WTC11 (cell line): ENCODE data around the gene F2R. TPM values are rescaled to one million over a fixed set of nuclear protein-coding genes. Genes with fewer than 3 reads are reported as not detected.
A peak's percentile ranks its signal among the peaks of the same experiment; 100 is the strongest.

Experiments
- ATAC-seq: fragments of 200-7000 bp; cut with Tn5 transposase; 2 replicates; pipeline ENCODE4 v1.10.0; 2021; ENCODE audit warnings: mild to moderate bottlenecking, moderate library complexity
- CTCF ChIA-PET: fragments of 300-600 bp; sonication (Branson Sonifier 250); formaldehyde crosslinking; loops from one replicate; lab custom pipeline; 2021; ENCODE audit warnings: antibody characterized with exemption; lab: Charles Lee
- POLR2A ChIA-PET: fragments of 350-600 bp; sonication (Branson Sonifier 250); formaldehyde crosslinking; loops from one replicate; lab custom pipeline; 2021; ENCODE audit warnings: antibody characterized with exemption; lab: Charles Lee
- DNase-seq: peaks from one replicate; pipeline ENCODE4 v3.0.0; 2021; ENCODE audit warnings: low spot score
- H3K27ac Mint-ChIP-seq: 2 replicates; pipeline ENCODE4 v1.8.0; 2021; ENCODE audit warnings: mixed read lengths
- H3K27me3 Mint-ChIP-seq: 2 replicates; pipeline ENCODE4 v1.8.0; 2021; ENCODE audit warnings: low read depth, mild to moderate bottlenecking, moderate library complexity, mixed read lengths
- H3K36me3 Mint-ChIP-seq: 2 replicates; pipeline ENCODE4 v1.8.0; 2021; ENCODE audit warnings: mixed read lengths
- H3K4me1 Mint-ChIP-seq: 2 replicates; pipeline ENCODE4 v1.8.0; 2022; ENCODE audit warnings: mixed read lengths
- H3K4me3 Mint-ChIP-seq: 2 replicates; pipeline ENCODE4 v1.8.0; 2021; ENCODE audit warnings: mild to moderate bottlenecking, moderate library complexity, mixed read lengths
- H3K9me3 Mint-ChIP-seq: 2 replicates; pipeline ENCODE4 v1.8.0; 2021; ENCODE audit warnings: mixed read lengths
- CBFB ChIP-seq: sonication (generic); formaldehyde crosslinking; IDR thresholded peaks from 2 replicates; pipeline ENCODE4 v1.8.1; 2022; ENCODE audit warnings: mild to moderate bottlenecking, low read depth, missing genetic modification reagents
- CDX4 ChIP-seq: fragments of 250-450 bp; sonication (Bioruptor Pico); IDR thresholded peaks from 2 replicates; pipeline ENCODE4 v1.9.0; 2021; ENCODE audit warnings: moderate library complexity, mild to moderate bottlenecking, inconsistent platforms, borderline replicate concordance
- EMX1 ChIP-seq: fragments of 250-450 bp; sonication (Bioruptor Pico); IDR thresholded peaks from 2 replicates; pipeline ENCODE4 v1.8.0; 2021; ENCODE audit warnings: mild to moderate bottlenecking
- ETV6 ChIP-seq: sonication (generic); formaldehyde crosslinking; IDR thresholded peaks from 2 replicates; pipeline ENCODE4 v1.8.1; 2022; ENCODE audit warnings: mild to moderate bottlenecking, missing genetic modification reagents
- GTF2I ChIP-seq: fragments of 250-450 bp; sonication (Bioruptor Pico); conservative IDR thresholded peaks from 2 replicates; pipeline ENCODE4 v1.4.0; 2021; ENCODE audit warnings: mild to moderate bottlenecking
- JAZF1 ChIP-seq: fragments of 250-450 bp; sonication (Bioruptor Pico); IDR thresholded peaks from 2 replicates; pipeline ENCODE4 v1.9.0; 2021; ENCODE audit warnings: moderate library complexity, mild to moderate bottlenecking, inconsistent platforms
- MYBL2 ChIP-seq: sonication (generic); formaldehyde crosslinking; IDR thresholded peaks from 2 replicates; pipeline ENCODE4 v1.8.1; 2023; ENCODE audit warnings: mild to moderate bottlenecking, moderate library complexity, missing genetic modification reagents
- NFATC4 ChIP-seq: fragments of 250-450 bp; sonication (Bioruptor Pico); IDR thresholded peaks from 2 replicates; pipeline ENCODE4 v1.9.0; 2021; ENCODE audit warnings: mild to moderate bottlenecking
- NFE2L1 ChIP-seq: sonication (generic); formaldehyde crosslinking; IDR thresholded peaks from 2 replicates; pipeline ENCODE4 v1.8.1; 2023; ENCODE audit warnings: missing genetic modification reagents
- NR1H2 ChIP-seq: sonication (generic); formaldehyde crosslinking; IDR thresholded peaks from 2 replicates; pipeline ENCODE4 v1.9.0; 2021; ENCODE audit warnings: mild to moderate bottlenecking, moderate library complexity, missing genetic modification reagents
- NR2C2 ChIP-seq: sonication (generic); formaldehyde crosslinking; IDR thresholded peaks from 2 replicates; pipeline ENCODE4 v1.8.0; 2022; ENCODE audit warnings: mild to moderate bottlenecking, missing genetic modification reagents
- SMAD4 ChIP-seq: sonication (generic); formaldehyde crosslinking; IDR thresholded peaks from 2 replicates; pipeline ENCODE4 v1.8.0; 2022; ENCODE audit warnings: mild to moderate bottlenecking, missing genetic modification reagents
- SP1 ChIP-seq: sonication (generic); formaldehyde crosslinking; conservative IDR thresholded peaks from 2 replicates; pipeline ENCODE4 v1.8.1; 2022; ENCODE audit warnings: missing genetic modification reagents
- TEAD4 ChIP-seq: sonication (generic); formaldehyde crosslinking; IDR thresholded peaks from 2 replicates; pipeline ENCODE4 v1.8.0; 2022; ENCODE audit warnings: mild to moderate bottlenecking, missing genetic modification reagents
- TP53 ChIP-seq: sonication (generic); formaldehyde crosslinking; IDR thresholded peaks from 2 replicates; pipeline ENCODE4 v1.8.1; 2023; ENCODE audit warnings: mild to moderate bottlenecking, missing genetic modification reagents
- ZNF317 ChIP-seq: sonication (generic); formaldehyde crosslinking; IDR thresholded peaks from 2 replicates; pipeline ENCODE4 v1.8.1; 2023; ENCODE audit warnings: low read depth, mild to moderate bottlenecking, moderate library complexity, missing genetic modification reagents, borderline replicate concordance
- ZNF512 ChIP-seq: sonication (generic); formaldehyde crosslinking; IDR thresholded peaks from 2 replicates; pipeline ENCODE4 v1.8.1; 2022; ENCODE audit warnings: missing genetic modification reagents, borderline replicate concordance
- total RNA-seq: library from RNA; stranded (reverse); gene quantifications from 3 replicates; pipeline ENCODE4 v1.2.3, GENCODE V29; 2021
- TF ChIP-seq, protein P1 (sequence below): fragments of 250-450 bp; sonication (Bioruptor Pico); IDR thresholded peaks from 2 replicates; pipeline ENCODE4 v1.8.0; 2021; ENCODE audit warnings: mild to moderate bottlenecking
- TF ChIP-seq, protein P2 (sequence below): fragments of 250-450 bp; sonication (Bioruptor Pico); IDR thresholded peaks from 2 replicates; pipeline ENCODE4 v1.9.0; 2021; ENCODE audit warnings: mild to moderate bottlenecking
- TF ChIP-seq, protein P3 (sequence below): fragments of 250-450 bp; sonication (Bioruptor Pico); conservative IDR thresholded peaks from 2 replicates; pipeline ENCODE4 v1.9.0; 2021; ENCODE audit warnings: mild to moderate bottlenecking
- TF ChIP-seq, protein P4 (sequence below): sonication (generic); formaldehyde crosslinking; IDR thresholded peaks from 2 replicates; pipeline ENCODE4 v1.8.0; 2022; ENCODE audit warnings: mild to moderate bottlenecking, missing genetic modification reagents
- TF ChIP-seq, protein P5 (sequence below): sonication (generic); formaldehyde crosslinking; IDR thresholded peaks from 2 replicates; pipeline ENCODE4 v1.8.1; 2022; ENCODE audit warnings: mild to moderate bottlenecking, missing genetic modification reagents, moderate library complexity, borderline replicate concordance
- TF ChIP-seq, protein P6 (sequence below): sonication (generic); formaldehyde crosslinking; IDR thresholded peaks from 2 replicates; pipeline ENCODE4 v1.8.0; 2023; ENCODE audit warnings: mild to moderate bottlenecking, missing genetic modification reagents

The F2R gene
- total RNA-seq, 1 experiment from 2014 or later, result 18.4 TPM

- POLR2A ChIA-PET, result no interaction called here
- peaks cover 13% of the 10 kb centered on the region for H3K4me1 Mint-ChIP-seq
- DNase-seq (no peak), ATAC-seq (no peak)
- no peak overlapping the region for H3K4me3 Mint-ChIP-seq
- TF ChIP-seq CBFB (no peak), CDX4 (CRISPR knock-in tag) (no peak), NFE2L1 (no peak), JAZF1 (CRISPR knock-in tag) (no peak), NR2C2 (CRISPR knock-in tag) (no peak), SP1 (CRISPR knock-in tag) (no peak), MYBL2 (CRISPR knock-in tag) (no peak), EMX1 (CRISPR knock-in tag) (no peak), ETV6 (CRISPR knock-in tag) (no peak), NR1H2 (CRISPR knock-in tag) (no peak), ZNF317 (CRISPR knock-in tag) (no peak)
- TF ChIP-seq, protein P1, sequence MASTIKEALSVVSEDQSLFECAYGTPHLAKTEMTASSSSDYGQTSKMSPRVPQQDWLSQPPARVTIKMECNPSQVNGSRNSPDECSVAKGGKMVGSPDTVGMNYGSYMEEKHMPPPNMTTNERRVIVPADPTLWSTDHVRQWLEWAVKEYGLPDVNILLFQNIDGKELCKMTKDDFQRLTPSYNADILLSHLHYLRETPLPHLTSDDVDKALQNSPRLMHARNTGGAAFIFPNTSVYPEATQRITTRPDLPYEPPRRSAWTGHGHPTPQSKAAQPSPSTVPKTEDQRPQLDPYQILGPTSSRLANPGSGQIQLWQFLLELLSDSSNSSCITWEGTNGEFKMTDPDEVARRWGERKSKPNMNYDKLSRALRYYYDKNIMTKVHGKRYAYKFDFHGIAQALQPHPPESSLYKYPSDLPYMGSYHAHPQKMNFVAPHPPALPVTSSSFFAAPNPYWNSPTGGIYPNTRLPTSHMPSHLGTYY (CRISPR knock-in tag), result no peak
- TF ChIP-seq, protein P2, sequence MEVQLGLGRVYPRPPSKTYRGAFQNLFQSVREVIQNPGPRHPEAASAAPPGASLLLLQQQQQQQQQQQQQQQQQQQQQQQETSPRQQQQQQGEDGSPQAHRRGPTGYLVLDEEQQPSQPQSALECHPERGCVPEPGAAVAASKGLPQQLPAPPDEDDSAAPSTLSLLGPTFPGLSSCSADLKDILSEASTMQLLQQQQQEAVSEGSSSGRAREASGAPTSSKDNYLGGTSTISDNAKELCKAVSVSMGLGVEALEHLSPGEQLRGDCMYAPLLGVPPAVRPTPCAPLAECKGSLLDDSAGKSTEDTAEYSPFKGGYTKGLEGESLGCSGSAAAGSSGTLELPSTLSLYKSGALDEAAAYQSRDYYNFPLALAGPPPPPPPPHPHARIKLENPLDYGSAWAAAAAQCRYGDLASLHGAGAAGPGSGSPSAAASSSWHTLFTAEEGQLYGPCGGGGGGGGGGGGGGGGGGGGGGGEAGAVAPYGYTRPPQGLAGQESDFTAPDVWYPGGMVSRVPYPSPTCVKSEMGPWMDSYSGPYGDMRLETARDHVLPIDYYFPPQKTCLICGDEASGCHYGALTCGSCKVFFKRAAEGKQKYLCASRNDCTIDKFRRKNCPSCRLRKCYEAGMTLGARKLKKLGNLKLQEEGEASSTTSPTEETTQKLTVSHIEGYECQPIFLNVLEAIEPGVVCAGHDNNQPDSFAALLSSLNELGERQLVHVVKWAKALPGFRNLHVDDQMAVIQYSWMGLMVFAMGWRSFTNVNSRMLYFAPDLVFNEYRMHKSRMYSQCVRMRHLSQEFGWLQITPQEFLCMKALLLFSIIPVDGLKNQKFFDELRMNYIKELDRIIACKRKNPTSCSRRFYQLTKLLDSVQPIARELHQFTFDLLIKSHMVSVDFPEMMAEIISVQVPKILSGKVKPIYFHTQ (CRISPR knock-in tag), result no peak
- TF ChIP-seq, protein P3, sequence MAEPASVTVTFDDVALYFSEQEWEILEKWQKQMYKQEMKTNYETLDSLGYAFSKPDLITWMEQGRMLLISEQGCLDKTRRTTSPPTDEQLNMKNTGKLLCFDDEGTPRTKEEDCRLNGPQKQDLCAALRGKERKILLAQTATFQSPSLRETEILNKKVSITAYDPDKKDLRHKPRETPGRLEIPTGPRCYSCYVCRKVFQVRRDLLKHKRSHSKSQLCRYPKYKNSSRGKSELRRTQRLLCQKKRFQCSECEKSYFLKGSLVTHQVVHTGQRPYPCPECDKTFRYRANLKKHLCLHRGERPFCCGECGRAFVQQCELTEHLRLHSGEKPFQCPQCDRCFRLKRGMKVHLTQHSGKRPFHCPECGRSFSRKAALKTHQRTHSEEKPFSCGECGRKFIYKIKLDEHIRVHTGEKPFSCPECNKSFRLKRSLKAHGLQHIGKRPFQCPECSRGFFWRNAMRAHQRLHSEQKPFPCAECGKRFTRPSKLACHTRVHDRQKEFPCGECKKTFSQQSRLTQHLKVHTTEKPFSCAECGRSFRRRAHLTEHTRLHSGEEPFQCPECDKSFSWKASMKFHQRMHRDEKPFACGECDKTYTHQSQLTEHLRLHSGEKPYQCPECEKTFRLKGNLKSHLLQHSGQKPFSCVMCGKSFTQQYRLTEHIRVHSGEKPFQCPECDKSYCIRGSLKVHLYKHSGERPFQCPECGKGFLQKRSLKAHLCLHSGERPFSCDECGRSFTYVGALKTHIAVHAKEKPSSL (CRISPR knock-in tag), result no peak
- 0 out of 2 replicates have a peak overlapping the region, but pooled peaks have one; percentile 4 for H3K27ac Mint-ChIP-seq
- peaks cover 8% of the 10 kb centered on the region for H3K36me3 Mint-ChIP-seq
- H3K27me3 Mint-ChIP-seq, result no peaks in the 10 kb centered on the region
- H3K9me3 Mint-ChIP-seq, result peaks cover 3% of the 10 kb centered on the region
- CTCF ChIA-PET, result no interaction called here
Observed at GRCh38 chr5:76723266-76723665, 7.3 kb downstream of the F2R start.

DNA sequence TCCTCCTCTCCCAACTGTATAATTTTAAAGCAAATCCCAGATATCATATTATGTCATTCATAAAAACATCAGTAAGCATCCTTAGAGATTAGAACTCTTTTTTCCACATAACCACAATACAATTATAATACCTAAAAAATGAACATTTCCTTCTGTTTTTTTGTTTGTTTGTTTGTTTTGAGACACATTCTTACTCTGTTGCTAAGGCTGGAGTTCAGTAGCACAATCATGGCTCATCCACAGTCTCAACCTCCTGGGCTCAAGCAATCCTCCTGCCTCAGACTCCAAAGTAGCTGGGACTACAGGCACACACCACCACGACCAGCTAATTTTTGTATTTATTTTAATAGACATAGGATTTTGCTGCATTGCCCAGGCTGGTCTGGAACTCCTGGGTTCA, 8.0 kb downstream of the F2R start:
- peaks cover 13% of the 10 kb centered on the region for H3K36me3 Mint-ChIP-seq
- POLR2A ChIA-PET, result no interaction called here
- no peak overlapping the region for H3K4me3 Mint-ChIP-seq
- H3K4me1 Mint-ChIP-seq, result peaks cover 8% of the 10 kb centered on the region
- ATAC-seq, result no peak
- no peak overlapping the region for H3K27ac Mint-ChIP-seq
- no peaks in the 10 kb centered on the region for H3K27me3 Mint-ChIP-seq
- CTCF ChIA-PET, result no interaction called here
- DNase-seq, result no peak
- H3K9me3 Mint-ChIP-seq, result peaks cover 5% of the 10 kb centered on the region
- TF ChIP-seq, protein P4, sequence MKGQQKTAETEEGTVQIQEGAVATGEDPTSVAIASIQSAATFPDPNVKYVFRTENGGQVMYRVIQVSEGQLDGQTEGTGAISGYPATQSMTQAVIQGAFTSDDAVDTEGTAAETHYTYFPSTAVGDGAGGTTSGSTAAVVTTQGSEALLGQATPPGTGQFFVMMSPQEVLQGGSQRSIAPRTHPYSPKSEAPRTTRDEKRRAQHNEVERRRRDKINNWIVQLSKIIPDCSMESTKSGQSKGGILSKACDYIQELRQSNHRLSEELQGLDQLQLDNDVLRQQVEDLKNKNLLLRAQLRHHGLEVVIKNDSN (CRISPR knock-in tag), result no peak
- no peak for TF ChIP-seq ZNF512 (CRISPR knock-in tag)
- TF ChIP-seq GTF2I (CRISPR knock-in tag), result no peak
- TF ChIP-seq, protein P5, sequence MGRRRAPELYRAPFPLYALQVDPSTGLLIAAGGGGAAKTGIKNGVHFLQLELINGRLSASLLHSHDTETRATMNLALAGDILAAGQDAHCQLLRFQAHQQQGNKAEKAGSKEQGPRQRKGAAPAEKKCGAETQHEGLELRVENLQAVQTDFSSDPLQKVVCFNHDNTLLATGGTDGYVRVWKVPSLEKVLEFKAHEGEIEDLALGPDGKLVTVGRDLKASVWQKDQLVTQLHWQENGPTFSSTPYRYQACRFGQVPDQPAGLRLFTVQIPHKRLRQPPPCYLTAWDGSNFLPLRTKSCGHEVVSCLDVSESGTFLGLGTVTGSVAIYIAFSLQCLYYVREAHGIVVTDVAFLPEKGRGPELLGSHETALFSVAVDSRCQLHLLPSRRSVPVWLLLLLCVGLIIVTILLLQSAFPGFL (CRISPR knock-in tag), result no peak
- TF ChIP-seq, protein P6, sequence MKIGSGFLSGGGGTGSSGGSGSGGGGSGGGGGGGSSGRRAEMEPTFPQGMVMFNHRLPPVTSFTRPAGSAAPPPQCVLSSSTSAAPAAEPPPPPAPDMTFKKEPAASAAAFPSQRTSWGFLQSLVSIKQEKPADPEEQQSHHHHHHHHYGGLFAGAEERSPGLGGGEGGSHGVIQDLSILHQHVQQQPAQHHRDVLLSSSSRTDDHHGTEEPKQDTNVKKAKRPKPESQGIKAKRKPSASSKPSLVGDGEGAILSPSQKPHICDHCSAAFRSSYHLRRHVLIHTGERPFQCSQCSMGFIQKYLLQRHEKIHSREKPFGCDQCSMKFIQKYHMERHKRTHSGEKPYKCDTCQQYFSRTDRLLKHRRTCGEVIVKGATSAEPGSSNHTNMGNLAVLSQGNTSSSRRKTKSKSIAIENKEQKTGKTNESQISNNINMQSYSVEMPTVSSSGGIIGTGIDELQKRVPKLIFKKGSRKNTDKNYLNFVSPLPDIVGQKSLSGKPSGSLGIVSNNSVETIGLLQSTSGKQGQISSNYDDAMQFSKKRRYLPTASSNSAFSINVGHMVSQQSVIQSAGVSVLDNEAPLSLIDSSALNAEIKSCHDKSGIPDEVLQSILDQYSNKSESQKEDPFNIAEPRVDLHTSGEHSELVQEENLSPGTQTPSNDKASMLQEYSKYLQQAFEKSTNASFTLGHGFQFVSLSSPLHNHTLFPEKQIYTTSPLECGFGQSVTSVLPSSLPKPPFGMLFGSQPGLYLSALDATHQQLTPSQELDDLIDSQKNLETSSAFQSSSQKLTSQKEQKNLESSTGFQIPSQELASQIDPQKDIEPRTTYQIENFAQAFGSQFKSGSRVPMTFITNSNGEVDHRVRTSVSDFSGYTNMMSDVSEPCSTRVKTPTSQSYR (CRISPR knock-in tag), result no peak
- no peak for TF ChIP-seq SMAD4 (CRISPR knock-in tag)
- TF ChIP-seq TEAD4, result no peak
- no peak for TF ChIP-seq NFATC4 (CRISPR knock-in tag)
- TF ChIP-seq TP53 (CRISPR knock-in tag), result no peak
